GM12892 (cell line): ENCODE results near the gene ARRDC3.

Source experiments
- POLR2A ChIP-seq: IDR thresholded peaks from 2 replicates; pipeline ENCODE4 v1.6.1; 2011; ENCODE audit warnings: low read depth, low read length, control low read depth
- POLR2AphosphoS5 ChIP-seq: IDR thresholded peaks from 2 replicates; pipeline ENCODE4 v1.6.1; 2011; ENCODE audit warnings: low read depth, low read length, control low read depth

DNA sequence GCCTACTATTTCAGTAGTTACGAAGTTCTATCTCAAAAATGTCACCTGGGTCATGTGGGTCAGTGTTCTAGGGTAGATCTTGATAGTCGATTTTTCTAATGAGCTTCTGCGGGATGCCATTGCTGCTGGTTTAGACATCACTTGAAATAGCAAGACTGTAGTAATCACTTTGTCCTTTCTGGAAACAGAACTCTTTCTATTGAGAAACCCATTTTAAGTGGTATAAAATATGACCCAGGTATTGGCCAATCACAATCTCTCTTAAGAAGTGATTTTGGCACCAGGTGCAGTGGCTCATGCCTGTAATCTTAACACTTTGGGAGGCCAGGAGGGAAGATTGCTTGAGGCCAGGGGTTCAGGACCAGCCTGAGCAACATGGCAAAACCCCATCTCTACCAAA, 17.6 kb downstream of the ARRDC3 start:
- TF ChIP-seq POLR2A (no peak), POLR2AphosphoS5 (no peak)
